Measurements from ENCODE around the gene CYSTM1.

CYSTM1 gene

GRCh38 chr5:140267201-140267540 lies 92.2 kb downstream of the CYSTM1 start:
- TF ChIP-seq CTCF (conservative IDR thresholded peaks at IDR 0.05; ENCODE audit: control insufficient read depth, insufficient read depth, low read depth, low read length), result no peak
- no peak for DNase-seq (ENCODE audit: low read depth)
- H3K4me3 ChIP-seq (ENCODE audit: control insufficient read depth, low read depth, low read length), result no peak overlapping the region

GRCh38 chr5:140267559-140268018 lies 92.6 kb downstream of the CYSTM1 start:
- no peak overlapping the region for H3K4me3 ChIP-seq (ENCODE audit: control insufficient read depth, low read depth, low read length)
- TF ChIP-seq CTCF (conservative IDR thresholded peaks at IDR 0.05; ENCODE audit: control insufficient read depth, insufficient read depth, low read depth, low read length), result no peak
- no peak for DNase-seq (ENCODE audit: low read depth)

GRCh38 chr5:140270008-140270407 lies 95.0 kb downstream of the CYSTM1 start:
- H3K4me3 ChIP-seq (ENCODE audit: control insufficient read depth, low read depth, low read length), result no peak overlapping the region
- DNase-seq (ENCODE audit: low read depth), result no peak
- no peak for TF ChIP-seq CTCF (conservative IDR thresholded peaks at IDR 0.05; ENCODE audit: control insufficient read depth, insufficient read depth, low read depth, low read length)

- no peak overlapping the region for H3K4me3 ChIP-seq (ENCODE audit: control insufficient read depth, low read depth, low read length)
- DNase-seq (ENCODE audit: low read depth), result peak; percentile 45
- no peak for TF ChIP-seq CTCF (conservative IDR thresholded peaks at IDR 0.05; ENCODE audit: control insufficient read depth, insufficient read depth, low read depth, low read length)
Measured at GRCh38 chr5:140273401-140273877, 98.5 kb downstream of the CYSTM1 start.

- no peak overlapping the region for H3K4me3 ChIP-seq (ENCODE audit: control insufficient read depth, low read depth, low read length)
- no peak for DNase-seq (ENCODE audit: low read depth)
- TF ChIP-seq CTCF (conservative IDR thresholded peaks at IDR 0.05; ENCODE audit: control insufficient read depth, insufficient read depth, low read depth, low read length), result no peak
Measured at GRCh38 chr5:140275837-140276236, 100.8 kb downstream of the CYSTM1 start.

- H3K4me3 ChIP-seq (ENCODE audit: control insufficient read depth, low read depth, low read length), result no peak overlapping the region
- TF ChIP-seq CTCF (conservative IDR thresholded peaks at IDR 0.05; ENCODE audit: control insufficient read depth, insufficient read depth, low read depth, low read length), result no peak
- DNase-seq (ENCODE audit: low read depth), result no peak
Measured at GRCh38 chr5:140282266-140282665, 107.3 kb downstream of the CYSTM1 start.

- TF ChIP-seq CTCF (conservative IDR thresholded peaks at IDR 0.05; ENCODE audit: control insufficient read depth, insufficient read depth, low read depth, low read length), result no peak
- DNase-seq (ENCODE audit: low read depth), result no peak
- H3K4me3 ChIP-seq (ENCODE audit: control insufficient read depth, low read depth, low read length), result no peak overlapping the region
Measured at GRCh38 chr5:140284013-140284412, 109.0 kb downstream of the CYSTM1 start.
